Skeletal muscle satellite cell (primary cell): Measurements from ENCODE around the gene ABHD16B.

Source experiments
- H3K27me3 ChIP-seq: 2 replicates; pipeline ENCODE4 v1.7.0; 2013; ENCODE audit warnings: low read length; ENCODE audit not compliant: control insufficient read depth, insufficient read depth
- H3K36me3 ChIP-seq: 2 replicates; pipeline ENCODE4 v1.7.0; 2013; ENCODE audit warnings: mild to moderate bottlenecking, control low read depth, low read length; ENCODE audit not compliant: insufficient read depth
- H3K4me1 ChIP-seq: 2 replicates; pipeline ENCODE4 v1.7.0; 2013; ENCODE audit warnings: low read length; ENCODE audit not compliant: control insufficient read depth, insufficient read depth
- H3K4me2 ChIP-seq: 2 replicates; pipeline ENCODE4 v1.7.0; 2013; ENCODE audit warnings: mild to moderate bottlenecking, low read length
- H3K4me3 ChIP-seq: 2 replicates; pipeline ENCODE4 v1.7.0; 2013; ENCODE audit warnings: low read length
- H3K9ac ChIP-seq: 2 replicates; pipeline ENCODE4 v1.7.0; 2013; ENCODE audit warnings: mild to moderate bottlenecking, low read depth, low read length, moderate library complexity
- H3K9me3 ChIP-seq: replicated peaks from 2 replicates; pipeline ENCODE4 v1.7.0; 2013; ENCODE audit warnings: mild to moderate bottlenecking, control low read depth, low read length

ABHD16B gene

DNA sequence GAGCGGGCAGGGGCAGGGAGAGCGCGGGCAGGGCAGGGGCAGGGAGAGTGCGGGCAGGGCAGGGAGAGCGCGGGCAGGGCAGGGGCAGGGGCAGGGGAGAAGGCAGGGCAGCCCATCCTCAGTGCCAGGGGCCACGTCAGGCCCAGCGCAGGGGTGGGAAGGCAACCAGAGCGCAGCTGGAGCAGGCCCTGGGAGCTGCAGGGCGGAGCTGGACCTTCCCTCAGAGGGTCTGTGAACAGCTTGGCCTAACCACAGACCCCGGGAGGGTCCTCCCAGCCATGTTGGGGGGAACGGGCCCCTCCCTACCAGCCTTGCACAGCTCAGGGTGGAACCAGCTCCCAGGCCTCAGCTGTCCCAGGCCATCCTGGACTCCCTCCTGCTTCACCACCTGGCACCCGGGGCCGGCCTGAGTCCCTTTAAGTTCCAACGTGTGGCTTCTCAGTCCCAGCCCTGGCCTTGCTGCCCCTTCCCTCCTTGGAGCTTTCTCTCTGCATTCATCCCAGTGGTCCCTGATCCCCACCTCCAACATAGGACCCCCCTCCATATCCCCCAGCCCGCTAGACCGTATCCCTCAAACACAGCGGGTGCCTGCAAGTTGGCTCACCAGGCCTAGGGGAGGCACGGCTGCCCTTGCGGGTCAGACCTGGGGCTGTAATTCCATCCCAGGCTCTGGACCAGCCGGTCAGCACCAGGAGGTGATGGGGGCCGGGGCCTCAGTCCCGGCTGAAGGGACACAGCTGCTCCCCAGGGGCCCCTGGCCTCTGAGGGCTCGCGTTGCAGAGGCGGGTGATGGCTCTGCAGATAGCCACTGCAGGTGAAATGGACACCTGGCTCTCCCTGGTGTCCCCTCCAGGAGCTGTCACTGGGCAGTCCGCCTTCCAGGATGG is 24.6 kb upstream of the ABHD16B start:
- no peak overlapping the region for H3K4me3 ChIP-seq
- no peaks in the 10 kb centered on the region for H3K9me3 ChIP-seq
- H3K36me3 ChIP-seq, result no peaks in the 10 kb centered on the region
- H3K9ac ChIP-seq, result no peak overlapping the region
- H3K4me2 ChIP-seq, result no peak overlapping the region
- H3K4me1 ChIP-seq, result peaks cover 27% of the 10 kb centered on the region
- H3K27me3 ChIP-seq, result no peaks in the 10 kb centered on the region

DNA sequence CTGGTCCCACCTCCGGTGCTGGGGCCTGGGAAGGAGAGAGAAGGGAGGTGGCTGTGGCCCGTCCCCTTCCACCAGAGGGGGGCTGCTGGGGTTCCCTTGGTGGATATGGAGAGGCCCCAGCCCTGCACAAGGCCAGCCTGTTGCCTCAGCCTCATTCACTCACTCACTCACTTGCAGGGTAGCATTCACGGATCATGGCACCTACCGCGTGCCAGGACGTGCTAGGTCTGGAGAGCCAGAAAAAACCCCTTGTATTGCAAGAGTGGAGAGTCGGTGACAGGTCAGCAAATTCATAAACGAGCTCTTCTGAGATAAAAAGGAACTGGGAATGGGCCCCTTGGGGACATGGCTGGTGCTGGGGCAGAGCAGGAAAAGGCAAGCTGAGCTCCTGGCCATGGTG is 23.8 kb upstream of the ABHD16B start:
- Histone ChIP-seq H3K27me3 (no peaks in the 10 kb centered on the region), H3K9me3 (no peaks in the 10 kb centered on the region), H3K4me3 (no peak overlapping the region)

DNA sequence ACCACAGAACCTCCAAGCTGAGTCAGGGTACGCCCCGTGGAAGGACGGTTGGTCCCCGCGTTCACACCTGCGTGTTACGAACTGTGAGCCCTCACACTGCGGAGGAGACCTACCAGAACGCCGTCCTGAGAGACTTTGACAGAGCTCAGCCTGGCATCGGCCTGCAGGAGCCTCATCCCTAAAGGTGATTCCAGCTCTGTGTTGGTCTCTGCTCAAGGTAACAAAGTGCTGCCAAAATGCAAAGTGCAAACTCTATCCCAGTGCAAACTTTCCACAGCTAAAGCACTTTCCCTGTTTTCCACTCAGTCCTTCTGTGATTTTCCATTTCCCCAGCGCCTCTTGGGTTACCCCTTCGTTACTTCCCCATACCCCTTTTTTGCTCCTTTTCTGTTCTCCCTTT is 21.7 kb upstream of the ABHD16B start:
- no peak overlapping the region for H3K4me2 ChIP-seq
- no peak overlapping the region for H3K4me3 ChIP-seq
- H3K9me3 ChIP-seq, result no peaks in the 10 kb centered on the region
- peaks cover 9% of the 10 kb centered on the region for H3K4me1 ChIP-seq
- no peak overlapping the region for H3K9ac ChIP-seq
- no peaks in the 10 kb centered on the region for H3K36me3 ChIP-seq
- H3K27me3 ChIP-seq, result peaks cover 17% of the 10 kb centered on the region

More for the DNA sequence above, 23.8 kb upstream of the ABHD16B start:
- Histone ChIP-seq H3K9ac (no peak overlapping the region), H3K36me3 (no peaks in the 10 kb centered on the region), H3K4me1 (peaks cover 27% of the 10 kb centered on the region), H3K4me2 (no peak overlapping the region)

DNA sequence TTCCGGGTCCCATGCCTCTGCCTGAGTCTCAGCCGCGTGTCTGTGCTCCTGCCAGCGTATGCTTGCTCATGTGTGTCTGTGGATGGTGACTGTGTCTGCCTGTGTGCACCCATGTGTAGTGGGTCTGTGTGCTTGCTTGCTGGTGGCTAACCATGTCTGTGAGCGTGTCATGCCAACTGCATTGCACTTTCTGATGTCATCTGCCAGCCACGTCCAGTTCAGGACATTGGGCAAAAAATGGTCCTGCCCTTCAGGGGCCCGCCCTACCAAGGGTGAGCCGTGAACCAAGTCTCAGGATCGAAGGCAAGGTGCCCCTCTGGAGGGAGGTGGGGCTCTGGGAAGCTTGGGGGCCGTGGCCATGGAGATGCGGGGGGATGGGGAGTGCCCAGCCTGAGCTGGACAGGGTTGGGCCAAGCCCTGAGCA is 20.9 kb upstream of the ABHD16B start:
- Histone ChIP-seq H3K9me3 (no peaks in the 10 kb centered on the region), H3K9ac (no peak overlapping the region), H3K36me3 (no peaks in the 10 kb centered on the region), H3K4me3 (no peak overlapping the region), H3K4me1 (peaks cover 2% of the 10 kb centered on the region), H3K27me3 (peaks cover 24% of the 10 kb centered on the region), H3K4me2 (no peak overlapping the region)

DNA sequence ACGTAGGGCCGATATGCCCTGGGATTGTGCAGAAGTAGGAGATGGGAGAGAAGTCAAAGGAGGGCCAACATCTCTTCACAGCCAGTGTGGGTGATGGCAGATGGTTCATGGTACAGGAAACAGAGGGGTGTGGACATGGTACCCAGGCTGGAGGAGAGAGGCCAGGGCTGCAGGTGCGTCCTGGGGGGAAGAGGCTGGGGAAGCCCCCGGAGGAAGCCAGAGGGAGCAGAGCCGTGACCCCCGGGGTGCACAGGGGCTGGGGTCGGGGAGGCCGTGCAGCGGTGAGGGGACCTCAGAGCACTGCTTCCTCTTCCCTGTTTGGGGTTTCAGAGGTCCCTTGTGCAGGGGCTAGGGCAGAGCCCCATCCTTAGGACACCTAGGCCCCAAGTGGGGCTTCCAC is 19.0 kb upstream of the ABHD16B start:
- Histone ChIP-seq H3K4me3 (no peak overlapping the region), H3K4me2 (no peak overlapping the region), H3K4me1 (peaks cover 7% of the 10 kb centered on the region), H3K9me3 (no peaks in the 10 kb centered on the region), H3K36me3 (no peaks in the 10 kb centered on the region), H3K27me3 (peaks cover 30% of the 10 kb centered on the region), H3K9ac (no peak overlapping the region)

DNA sequence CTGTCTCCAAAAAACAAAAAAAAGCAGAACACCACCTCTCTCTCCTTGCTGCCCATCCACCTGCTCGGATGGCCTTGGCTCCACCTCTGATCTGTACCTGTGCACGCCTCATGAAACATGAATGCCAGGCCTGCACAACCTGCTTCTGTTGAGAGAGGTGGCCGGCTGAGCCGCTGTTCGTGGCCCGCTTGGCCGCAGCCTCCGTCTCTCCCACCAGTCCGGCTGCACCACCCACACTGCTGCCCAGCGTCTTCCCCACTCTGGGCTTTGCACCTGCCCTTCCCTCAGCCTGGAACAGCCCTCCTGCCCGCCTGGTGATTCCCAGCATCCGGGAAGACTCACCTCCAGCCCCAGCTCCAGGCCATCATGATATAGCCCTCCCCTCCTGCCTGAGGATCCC is 18.1 kb upstream of the ABHD16B start:
- H3K36me3 ChIP-seq, result no peaks in the 10 kb centered on the region

DNA sequence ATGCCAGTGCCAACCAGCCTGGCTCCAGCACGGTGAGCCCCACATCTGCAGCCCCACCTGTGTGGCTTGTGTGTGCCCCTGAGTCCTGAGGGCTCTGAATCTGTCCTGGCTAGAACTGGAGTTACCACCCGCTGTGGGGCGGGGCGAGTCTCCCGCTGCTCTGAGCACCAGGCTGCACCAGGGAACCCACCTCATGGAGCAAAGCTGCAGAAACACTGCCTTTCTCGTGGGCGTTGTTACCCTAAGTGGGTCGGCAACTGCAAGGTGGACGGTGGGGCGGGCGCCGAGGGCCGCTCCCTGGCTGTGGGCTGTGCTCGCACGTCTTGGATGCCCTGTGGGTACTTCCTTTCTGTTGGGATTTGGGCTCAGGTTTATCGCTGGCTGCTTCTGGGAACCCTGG is 17.5 kb upstream of the ABHD16B start:
- H3K4me3 ChIP-seq, result no peak overlapping the region
- H3K4me1 ChIP-seq, result peaks cover 7% of the 10 kb centered on the region
- H3K36me3 ChIP-seq, result no peaks in the 10 kb centered on the region
- H3K4me2 ChIP-seq, result no peak overlapping the region
- no peak overlapping the region for H3K9ac ChIP-seq
- peaks cover 31% of the 10 kb centered on the region for H3K27me3 ChIP-seq
- no peaks in the 10 kb centered on the region for H3K9me3 ChIP-seq

More for the DNA sequence above, 18.1 kb upstream of the ABHD16B start:
- Histone ChIP-seq H3K27me3 (peaks cover 31% of the 10 kb centered on the region), H3K4me1 (peaks cover 7% of the 10 kb centered on the region), H3K4me3 (no peak overlapping the region), H3K4me2 (no peak overlapping the region), H3K9ac (no peak overlapping the region), H3K9me3 (no peaks in the 10 kb centered on the region)

DNA sequence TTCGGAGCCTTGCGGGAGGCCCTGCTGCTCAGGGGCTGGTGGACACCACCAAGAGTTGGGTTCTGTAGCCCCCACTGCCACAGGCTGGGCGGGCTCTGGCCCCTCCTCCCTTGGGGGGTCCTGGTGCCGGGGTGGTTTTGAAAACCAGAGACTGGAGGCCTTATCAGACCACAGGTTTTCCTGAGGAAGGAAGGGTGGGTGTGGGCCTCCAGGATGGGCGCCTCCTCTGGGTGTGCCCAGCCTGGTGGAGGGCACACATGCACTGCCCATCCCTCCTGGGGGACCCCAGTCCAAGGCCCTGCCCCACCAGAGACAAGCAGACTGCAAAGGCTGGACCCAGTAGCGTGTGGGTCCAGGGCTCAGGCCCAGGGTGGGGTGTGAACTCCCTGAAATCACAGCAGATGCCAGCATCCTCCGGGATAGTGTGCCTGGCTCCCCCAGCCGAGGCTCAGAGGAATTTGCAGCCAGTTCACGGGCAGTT is 16.7 kb upstream of the ABHD16B start:
- Histone ChIP-seq H3K27me3 (peaks cover 31% of the 10 kb centered on the region), H3K4me1 (peaks cover 7% of the 10 kb centered on the region)

DNA sequence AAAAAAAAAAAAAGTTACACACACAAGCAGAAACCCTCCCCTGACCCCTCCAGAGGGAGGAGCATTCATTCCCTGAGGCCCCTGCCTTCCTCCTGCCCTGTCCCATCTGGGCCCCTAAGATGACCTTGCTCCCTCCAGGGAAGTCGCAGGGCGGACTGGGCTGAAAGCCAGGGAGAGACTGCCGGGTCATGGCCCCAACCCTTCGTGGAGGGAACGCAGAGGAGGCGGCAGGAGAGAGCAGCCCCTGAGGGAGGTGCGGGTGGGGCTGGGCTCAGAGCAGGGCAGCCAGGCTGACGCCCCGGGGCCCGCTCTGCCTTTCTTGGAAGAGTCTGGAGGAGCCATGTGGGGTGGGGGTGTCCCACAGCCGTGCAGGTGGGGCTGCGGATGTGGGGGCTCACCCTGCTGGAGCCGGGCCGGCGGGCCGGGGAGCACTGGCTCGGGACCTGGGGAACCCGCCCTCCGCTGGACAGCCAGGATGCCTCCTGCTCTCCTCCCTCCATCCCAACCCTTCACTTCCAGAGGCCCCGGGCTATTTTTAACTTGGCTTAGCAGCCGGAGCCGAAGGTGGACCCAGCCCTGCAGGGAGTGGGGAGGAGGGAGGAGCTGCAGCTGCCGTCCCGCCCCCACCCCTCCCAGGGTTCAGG is 15.0 kb upstream of the ABHD16B start:
- Histone ChIP-seq H3K36me3 (no peaks in the 10 kb centered on the region), H3K27me3 (peaks cover 31% of the 10 kb centered on the region), H3K9ac (no peak overlapping the region), H3K4me1 (peaks cover 7% of the 10 kb centered on the region), H3K4me2 (peak overlapping the region; percentile 25), H3K4me3 (no peak overlapping the region), H3K9me3 (no peaks in the 10 kb centered on the region)

More for the DNA sequence above, 16.7 kb upstream of the ABHD16B start:
- H3K9ac ChIP-seq, result no peak overlapping the region
- no peaks in the 10 kb centered on the region for H3K9me3 ChIP-seq
- H3K36me3 ChIP-seq, result no peaks in the 10 kb centered on the region
- no peak overlapping the region for H3K4me3 ChIP-seq
- H3K4me2 ChIP-seq, result no peak overlapping the region

DNA sequence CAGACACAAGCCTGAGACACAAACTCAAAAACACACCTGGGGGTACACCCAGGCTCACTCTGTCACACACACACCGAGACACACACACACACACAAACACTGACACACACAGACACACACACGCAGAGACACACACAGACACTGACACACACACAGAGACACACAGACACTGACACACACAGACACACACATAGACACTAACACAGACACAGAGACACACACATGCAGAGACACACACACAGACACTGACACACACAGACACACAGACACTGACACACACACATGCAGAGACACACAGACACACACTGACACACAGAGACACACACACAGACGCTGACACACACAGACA is 14.4 kb upstream of the ABHD16B start:
- no peak overlapping the region for H3K4me2 ChIP-seq
- no peaks in the 10 kb centered on the region for H3K9me3 ChIP-seq
- peaks cover 7% of the 10 kb centered on the region for H3K4me1 ChIP-seq
- peaks cover 31% of the 10 kb centered on the region for H3K27me3 ChIP-seq
- no peak overlapping the region for H3K4me3 ChIP-seq
- no peaks in the 10 kb centered on the region for H3K36me3 ChIP-seq
- no peak overlapping the region for H3K9ac ChIP-seq

DNA sequence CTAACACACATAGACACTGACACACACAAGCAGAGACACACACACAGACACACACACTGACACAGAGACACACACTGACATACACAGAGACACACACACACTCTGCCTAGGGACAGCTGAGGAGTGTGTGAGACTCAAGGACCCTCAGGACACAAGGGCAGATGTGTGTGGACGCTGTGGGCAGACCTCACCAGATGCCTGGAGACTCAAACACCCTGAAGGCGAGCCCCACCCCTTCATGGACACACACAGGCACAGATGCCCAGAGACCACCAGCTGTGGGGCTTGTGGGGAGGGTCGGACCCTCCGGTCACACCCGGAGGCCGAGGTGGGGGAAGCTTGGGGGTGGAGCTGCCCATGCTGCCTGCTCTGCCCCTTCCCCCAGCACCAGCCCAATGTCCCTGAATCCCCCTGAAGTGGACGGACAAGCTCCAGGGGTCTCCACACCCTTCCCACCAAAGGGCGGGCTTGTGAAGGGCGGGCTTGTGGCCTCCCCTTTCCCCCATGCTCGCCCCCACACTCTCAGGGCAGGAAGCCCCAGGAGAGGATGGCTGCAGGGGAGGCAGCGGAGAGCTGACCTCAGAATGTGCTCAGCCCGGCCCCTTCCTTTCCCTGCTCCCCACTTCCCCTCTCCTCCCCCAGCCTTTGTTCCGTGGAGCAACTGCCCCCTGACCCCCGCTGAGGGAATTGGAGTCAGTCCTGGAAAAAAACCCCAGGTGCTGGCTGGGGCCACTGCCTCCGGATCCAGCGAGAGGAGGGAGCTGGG is 13.9 kb upstream of the ABHD16B start:
- Histone ChIP-seq H3K9ac (no peak overlapping the region), H3K4me2 (no peak overlapping the region), H3K36me3 (no peaks in the 10 kb centered on the region), H3K27me3 (peaks cover 31% of the 10 kb centered on the region), H3K9me3 (no peaks in the 10 kb centered on the region), H3K4me3 (no peak overlapping the region), H3K4me1 (peaks cover 7% of the 10 kb centered on the region)
